ENCODE data around the gene ABHD10. TPM values are rescaled to one million over a fixed set of nuclear protein-coding genes. Genes with fewer than 3 reads are reported as not detected.

ABHD10 gene
- total RNA-seq, 1 experiment from 2014 or later: 21.8 TPM

DNA sequence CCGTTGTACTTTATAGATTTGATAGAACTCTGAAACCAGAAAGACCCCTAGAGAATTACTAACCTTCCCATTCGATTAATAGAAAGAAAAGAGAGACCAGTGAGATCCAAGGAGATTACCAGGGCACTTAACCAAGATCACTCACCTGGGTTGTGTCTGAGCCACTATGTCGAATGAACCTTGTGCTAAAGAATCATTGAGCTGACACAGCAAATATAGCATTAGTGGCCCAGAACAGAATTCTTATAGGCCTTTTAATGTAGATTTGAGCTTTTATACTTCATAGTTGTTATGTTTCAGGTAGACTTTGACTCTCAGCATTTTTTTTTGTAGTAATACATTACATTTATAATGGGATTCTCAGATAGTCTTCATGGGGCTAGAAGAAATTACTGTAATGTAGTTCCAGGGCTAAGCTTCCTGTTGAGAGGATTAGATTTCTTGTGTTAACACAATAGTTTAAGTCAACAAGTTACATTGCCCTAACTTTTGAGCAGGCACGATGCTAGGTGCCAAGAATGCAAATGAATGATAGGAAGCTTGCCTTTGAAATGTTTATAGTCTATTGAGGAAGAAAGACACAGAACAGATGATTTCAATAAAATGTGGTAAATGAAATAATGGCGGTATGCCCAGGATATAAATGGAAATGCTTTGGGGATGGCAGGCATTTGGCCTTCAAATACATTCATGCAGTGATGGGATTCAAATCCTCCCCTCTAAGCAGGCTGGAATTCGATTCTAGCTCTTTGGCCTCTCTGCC, 24.4 kb upstream of the ABHD10 start:
- Histone ChIP-seq H3K9ac (ENCODE audit: extremely low read depth, insufficient read length, low read length) (no peak overlapping the region), H2BK12ac (ENCODE audit: insufficient read length, low read depth, low read length) (no peak overlapping the region), H2AK5ac (ENCODE audit: insufficient read length, low read length) (no peak overlapping the region), H3K23me2 (ENCODE audit: insufficient read length, low read depth, low read length, poor library complexity, severe bottlenecking) (no peaks in the 10 kb centered on the region), H2BK20ac (ENCODE audit: low read depth, low read length, poor library complexity, severe bottlenecking) (no peak overlapping the region), H2BK5ac (ENCODE audit: insufficient read length, low read length) (no peak overlapping the region), H2BK120ac (ENCODE audit: low read depth, low read length, poor library complexity, severe bottlenecking) (no peak overlapping the region), H2AFZ (ENCODE audit: low read length) (no peak overlapping the region), H4K5ac (ENCODE audit: insufficient read length, low read depth, low read length) (no peak overlapping the region), H3K18ac (ENCODE audit: insufficient read length, low read depth, low read length) (no peak overlapping the region), H3K4me2 (ENCODE audit: insufficient read depth, insufficient read length, low read length) (no peak overlapping the region), H3K4me1 (ENCODE audit: insufficient read depth, low read length) (peaks cover 9% of the 10 kb centered on the region; the same call in 1 of the 2 replicates), H3K27ac (ENCODE audit: insufficient read length, low read depth, low read length) (no peak overlapping the region), H3K23ac (ENCODE audit: insufficient read length, low read depth, low read length) (no peak overlapping the region), H3K9me3 (ENCODE audit: control insufficient read depth, low read depth, low read length) (no peaks in the 10 kb centered on the region), H3T11ph (ENCODE audit: low read length) (no peak overlapping the region), H3K56ac (ENCODE audit: insufficient read length, low read depth, low read length) (no peak overlapping the region), H3K79me2 (ENCODE audit: insufficient read depth, low read length) (no peaks in the 10 kb centered on the region), H2BK15ac (ENCODE audit: low read depth, low read length) (no peak overlapping the region), H4K8ac (replicated peaks; ENCODE audit: insufficient read length, low read depth, low read length) (no peak overlapping the region), H3K79me1 (ENCODE audit: insufficient read depth, low read depth, low read length, poor library complexity, severe bottlenecking) (no peaks in the 10 kb centered on the region), H3K14ac (ENCODE audit: insufficient read depth, low read length) (no peak overlapping the region), H3K4ac (ENCODE audit: low read depth, low read length) (no peak overlapping the region), H3K27me3 (ENCODE audit: insufficient read depth, low read length) (peaks cover 1% of the 10 kb centered on the region; the same call in 1 of the 2 replicates), H4K20me1 (ENCODE audit: control insufficient read depth, insufficient read depth, insufficient read length) (no peaks in the 10 kb centered on the region), H4K91ac (ENCODE audit: insufficient read length, low read depth, low read length) (no peak overlapping the region)
- TF ChIP-seq, protein P1, sequence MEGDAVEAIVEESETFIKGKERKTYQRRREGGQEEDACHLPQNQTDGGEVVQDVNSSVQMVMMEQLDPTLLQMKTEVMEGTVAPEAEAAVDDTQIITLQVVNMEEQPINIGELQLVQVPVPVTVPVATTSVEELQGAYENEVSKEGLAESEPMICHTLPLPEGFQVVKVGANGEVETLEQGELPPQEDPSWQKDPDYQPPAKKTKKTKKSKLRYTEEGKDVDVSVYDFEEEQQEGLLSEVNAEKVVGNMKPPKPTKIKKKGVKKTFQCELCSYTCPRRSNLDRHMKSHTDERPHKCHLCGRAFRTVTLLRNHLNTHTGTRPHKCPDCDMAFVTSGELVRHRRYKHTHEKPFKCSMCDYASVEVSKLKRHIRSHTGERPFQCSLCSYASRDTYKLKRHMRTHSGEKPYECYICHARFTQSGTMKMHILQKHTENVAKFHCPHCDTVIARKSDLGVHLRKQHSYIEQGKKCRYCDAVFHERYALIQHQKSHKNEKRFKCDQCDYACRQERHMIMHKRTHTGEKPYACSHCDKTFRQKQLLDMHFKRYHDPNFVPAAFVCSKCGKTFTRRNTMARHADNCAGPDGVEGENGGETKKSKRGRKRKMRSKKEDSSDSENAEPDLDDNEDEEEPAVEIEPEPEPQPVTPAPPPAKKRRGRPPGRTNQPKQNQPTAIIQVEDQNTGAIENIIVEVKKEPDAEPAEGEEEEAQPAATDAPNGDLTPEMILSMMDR (conservative IDR thresholded peaks at IDR 0.05): no peak
- Mint-ChIP-seq H3K27me3 (ENCODE audit: low read depth) (peaks cover 20% of the 10 kb centered on the region), H3K36me3 (ENCODE audit: insufficient read depth in 1 of 3, low read depth in 3 of 3) (peaks cover 0 to 2% (median 0%) of the 10 kb centered on the region in 3 experiments; a peak in 2 of 7 replicates), H3K4me1 (peaks cover 45 to 46% of the 10 kb centered on the region in 2 experiments), H3K9me3 (no peaks in the 10 kb centered on the region; a peak in 1 of 5 replicates), H3K4me3 (no peak overlapping the region), H3K27ac (no peak overlapping the region; a peak in 1 of 7 replicates)
- no CpG with 5 or more reads among the region's 6 CpGs for WGBS (ENCODE audit: extremely low coverage, insufficient read length, low lambda C conversion rate)
- DNase-seq: no peak
